Putamen (tissue), 1 donor: Measurements from ENCODE around the gene KIRREL3.
A peak's percentile ranks its signal among the peaks of the same experiment; 100 is the strongest.

Experiments
- DNase-seq: peaks from one replicate; pipeline ENCODE4 v3.0.0-alpha.2; 2016; ENCODE audit warnings: low spot score

The KIRREL3 gene

DNA sequence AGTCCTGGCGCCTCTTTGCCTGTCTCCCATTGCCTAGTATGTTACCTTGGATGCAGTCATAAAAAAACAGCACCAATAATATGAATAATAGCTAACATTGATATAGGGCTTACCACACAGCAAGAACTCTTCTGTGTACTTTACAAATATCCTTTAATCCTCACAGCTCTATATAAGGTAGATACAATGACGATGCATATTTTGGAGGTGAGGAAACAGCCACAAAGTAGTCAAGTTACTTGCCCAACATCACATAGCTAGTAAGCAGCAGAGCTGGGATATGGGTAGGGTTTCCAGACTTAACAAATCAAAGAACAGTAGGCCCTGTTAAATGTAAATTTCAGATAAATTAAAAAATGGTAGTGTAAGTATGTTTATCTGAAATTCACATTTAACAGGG, 516.3 kb downstream of the KIRREL3 start:
- DNase-seq: no peak

DNA sequence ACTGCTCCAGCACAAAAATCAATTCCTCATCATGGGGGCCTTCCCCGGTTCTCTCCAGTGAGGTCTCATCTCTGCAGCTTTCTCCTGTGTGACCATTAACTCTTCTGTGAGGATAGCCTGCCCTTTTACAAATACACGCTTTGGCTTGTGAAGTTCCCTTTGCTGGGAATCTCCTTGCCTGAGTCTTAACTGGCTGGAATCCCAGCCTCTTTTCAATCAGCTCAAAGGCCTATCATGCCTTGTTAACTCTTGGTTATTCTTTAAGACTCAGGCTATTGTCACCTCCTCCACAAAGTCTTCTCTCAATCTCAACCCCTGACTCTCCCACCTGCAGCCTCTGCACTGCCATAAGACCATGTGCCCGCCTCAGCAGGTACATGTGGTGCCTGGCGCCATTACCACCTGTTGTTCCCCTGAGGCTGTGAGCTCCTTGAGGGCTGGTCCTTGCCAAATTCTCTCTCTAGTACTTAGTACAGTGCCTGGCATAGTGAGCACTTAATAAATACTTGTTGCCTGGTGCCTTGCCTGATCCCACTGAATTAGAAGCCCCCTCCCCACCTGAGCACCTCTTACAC, 516.9 kb downstream of the KIRREL3 start:
- no peak for DNase-seq

DNA sequence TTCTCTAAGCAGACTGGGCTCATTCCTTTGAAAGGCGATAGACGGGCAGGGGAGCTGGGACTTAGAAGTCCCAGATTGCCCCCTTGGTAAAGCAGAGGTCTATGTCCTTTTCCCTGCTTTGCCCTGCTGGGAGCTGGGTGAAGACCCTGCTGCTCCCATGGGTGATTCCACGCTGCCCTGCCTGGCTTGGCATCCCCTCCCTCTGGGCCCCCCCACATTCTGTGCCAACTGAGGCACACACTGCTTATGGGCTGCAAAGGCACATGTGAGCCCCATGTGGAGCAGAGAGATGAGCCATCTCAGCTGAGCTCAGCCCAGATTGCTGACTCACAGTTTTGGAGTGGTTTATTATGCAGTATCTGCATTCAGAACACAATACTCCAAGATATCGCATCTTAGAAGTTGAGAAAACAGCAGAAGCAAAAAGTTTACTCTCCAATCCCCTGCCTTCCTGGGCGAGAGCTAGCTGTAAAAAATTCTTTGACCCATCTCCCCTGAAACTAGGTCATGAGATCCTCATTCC, 517.9 kb downstream of the KIRREL3 start:
- DNase-seq: no peak

DNA sequence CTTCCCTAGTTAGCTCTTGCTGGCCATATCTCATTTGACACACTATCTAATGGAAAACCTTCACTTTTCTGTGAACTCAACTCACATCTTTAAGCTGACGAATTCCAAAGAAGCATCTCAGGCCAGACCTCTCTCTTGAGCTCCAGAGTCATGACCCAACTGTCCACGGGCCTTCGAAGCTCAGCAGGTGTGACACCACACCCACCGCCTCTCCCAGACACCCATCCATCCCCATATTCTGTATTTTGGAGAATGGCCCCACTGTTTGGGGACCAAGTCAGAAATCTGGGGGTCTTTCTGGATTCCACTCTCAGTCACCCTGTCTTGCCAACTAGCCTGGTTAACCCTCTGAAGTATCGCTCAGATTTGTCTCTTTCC, 519.3 kb downstream of the KIRREL3 start:
- no peak for DNase-seq

DNA sequence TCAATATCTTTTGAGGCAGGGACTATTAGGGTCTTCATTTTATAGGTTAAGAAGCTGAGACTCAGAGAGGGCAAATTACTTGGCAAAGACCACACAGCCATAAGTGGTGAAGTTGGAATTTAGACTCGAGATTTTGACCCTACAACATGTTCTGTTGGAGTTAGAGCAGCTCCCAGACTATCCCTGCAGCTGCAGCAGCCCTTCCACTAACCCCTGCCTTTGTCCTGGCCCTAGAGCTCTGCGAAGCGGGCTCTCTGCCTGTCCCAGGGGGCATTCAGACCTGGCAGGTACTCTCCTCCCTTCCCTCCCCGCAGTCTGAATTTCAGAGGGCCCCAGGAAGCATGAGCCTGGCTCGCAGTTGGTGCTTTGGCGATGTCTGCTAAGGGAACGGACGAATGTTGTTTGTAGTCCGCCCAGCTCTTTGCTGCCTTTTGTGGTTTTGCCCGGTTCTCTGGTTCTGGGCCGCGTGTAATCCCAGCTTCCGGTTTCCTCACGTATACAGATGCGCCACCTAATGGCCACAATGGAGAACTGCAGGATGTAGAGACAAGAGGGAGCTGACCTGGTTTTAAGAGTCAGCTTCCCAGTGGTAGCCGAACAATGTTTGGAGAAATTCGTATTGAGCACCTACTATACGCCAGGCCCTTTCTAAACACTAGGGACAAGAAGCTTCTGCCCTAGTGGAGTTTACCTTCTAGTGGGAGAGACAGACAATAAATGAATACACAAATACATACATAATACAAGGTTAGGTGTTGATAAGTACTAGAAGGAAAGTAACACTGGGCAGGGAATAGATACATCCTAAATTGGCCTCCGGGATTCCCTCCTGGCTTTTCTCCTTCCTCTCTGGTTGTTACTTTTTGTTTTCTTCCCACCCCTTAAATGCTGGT, 519.9 kb downstream of the KIRREL3 start:
- peak; percentile 85 for DNase-seq

DNA sequence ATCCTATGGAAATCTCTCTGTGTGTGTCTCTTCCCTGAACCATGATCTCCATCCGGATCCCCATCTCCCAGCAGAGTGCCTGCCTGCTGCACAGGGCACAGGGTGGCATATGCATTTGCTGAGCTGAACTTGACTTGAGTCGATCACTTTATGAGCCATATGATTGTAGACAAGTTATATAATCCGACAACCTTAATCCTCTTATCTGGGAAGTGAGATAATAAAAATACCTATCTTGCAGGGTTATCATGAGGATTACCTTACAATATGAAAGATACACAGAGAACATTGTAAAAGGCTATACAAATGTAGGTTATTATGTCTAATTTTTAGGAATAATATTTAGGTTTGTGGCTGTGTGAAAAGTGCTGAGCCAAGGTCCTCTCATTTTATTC, 520.6 kb downstream of the KIRREL3 start:
- no peak for DNase-seq

DNA sequence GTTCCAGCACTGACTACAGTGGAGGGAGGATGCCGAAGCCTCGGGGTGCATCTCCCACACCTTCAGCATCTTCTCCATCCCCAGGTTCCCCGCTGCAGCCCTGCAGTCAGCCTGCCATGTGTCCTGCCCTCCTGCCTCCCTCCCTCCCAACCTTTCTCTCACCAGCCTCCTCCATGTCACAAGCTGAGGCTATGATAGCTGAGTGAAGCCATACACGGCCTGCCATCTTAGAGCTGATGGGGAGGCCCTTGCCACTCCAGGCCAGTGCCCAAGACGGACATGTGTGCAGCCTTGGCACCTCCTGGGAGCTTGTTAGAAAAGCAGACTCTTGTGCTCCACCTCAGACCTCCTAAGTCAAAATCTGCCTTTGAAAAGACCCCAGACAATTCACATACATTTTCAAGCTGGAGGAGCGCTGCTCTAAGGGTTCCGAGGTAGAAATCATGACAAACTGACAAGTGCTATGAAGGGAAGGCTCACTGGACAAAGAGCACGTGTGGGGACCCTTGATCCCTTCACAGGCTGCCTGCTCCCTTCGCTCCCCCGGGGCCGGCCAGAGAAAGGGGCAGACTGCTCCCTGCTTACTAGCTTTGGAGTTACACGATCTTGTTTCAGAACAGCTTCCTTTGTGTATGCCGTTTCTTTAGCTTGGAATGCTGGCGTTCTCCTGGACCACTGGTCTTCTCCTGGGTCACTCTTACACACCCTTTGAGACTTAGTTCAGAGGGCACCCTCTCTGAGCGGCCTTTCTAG, 521.2 kb downstream of the KIRREL3 start:
- no peak for DNase-seq

DNA sequence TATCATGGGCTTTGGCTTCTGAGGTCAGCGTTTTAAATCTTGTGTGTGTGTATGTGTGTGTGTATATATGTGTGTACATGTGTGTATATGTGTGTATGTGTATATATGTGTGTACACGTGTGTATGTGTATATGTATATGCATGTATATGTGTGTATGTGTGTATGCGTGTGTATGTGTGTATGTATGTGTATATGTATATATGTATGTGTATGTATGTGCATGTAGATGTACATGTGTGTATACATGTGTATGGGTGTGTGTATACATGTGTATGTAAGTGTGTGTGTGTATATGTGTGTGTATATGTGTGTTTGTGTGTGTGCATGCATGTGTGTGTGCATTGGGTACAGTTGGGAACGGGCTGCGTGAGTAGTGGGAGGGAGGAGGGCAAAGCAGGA, 522.1 kb downstream of the KIRREL3 start:
- no peak for DNase-seq

DNA sequence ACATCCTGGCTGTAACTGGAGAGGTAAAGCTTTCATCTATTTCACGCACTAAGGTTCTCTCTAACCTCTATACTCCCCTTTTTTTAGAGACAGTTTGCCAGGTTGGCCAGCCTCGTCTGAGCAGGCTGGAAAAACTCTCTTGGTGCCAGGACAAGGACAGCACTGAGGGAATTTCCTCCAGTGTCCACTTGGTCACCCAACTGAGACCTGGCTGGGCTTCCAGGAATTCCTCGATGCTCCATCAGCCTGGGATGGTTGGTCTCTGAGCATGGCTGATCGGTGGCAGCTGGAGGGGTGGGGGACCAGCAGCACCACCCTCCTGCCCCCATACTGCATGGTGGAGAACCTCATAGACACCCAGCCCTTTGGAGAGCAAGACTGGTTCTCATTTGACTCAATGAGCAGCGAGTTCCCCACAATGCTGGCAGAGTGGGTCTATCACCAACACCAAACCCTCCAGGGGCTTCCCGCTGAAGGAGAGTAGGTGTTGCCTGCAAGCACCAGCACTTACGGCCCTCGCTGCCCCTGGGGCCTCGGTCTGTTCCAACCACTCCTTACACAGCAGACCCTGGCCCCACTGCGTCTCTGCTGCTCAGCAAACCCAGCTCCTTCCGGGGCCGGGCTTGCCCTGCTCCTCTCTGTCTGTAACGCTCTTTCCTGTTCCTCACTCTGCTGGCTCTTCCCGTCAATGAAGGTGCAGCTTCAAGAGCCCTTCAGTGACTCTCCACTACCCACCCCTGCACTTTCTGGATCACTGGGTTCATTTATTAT, 522.9 kb downstream of the KIRREL3 start:
- no peak for DNase-seq

DNA sequence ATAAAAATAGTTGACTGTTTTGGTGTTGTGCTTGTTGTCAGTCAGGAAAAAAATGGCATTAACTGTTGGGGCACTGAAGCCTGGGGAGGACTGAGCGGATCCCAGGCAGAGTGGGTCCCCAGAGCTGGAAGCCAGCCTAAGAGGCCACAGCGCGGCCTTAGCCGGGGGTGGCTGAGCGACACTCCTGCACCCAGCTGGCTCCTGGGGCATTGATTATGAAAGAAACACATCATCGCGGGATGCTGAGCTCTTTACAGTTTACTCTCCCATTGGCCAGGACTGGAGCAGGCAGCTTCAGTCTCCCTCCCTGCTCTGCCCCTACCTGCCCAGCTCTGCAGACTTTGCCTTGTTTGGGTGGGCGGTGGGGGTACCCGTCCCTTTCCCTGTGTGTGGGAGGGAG, 523.6 kb downstream of the KIRREL3 start:
- no peak for DNase-seq

DNA sequence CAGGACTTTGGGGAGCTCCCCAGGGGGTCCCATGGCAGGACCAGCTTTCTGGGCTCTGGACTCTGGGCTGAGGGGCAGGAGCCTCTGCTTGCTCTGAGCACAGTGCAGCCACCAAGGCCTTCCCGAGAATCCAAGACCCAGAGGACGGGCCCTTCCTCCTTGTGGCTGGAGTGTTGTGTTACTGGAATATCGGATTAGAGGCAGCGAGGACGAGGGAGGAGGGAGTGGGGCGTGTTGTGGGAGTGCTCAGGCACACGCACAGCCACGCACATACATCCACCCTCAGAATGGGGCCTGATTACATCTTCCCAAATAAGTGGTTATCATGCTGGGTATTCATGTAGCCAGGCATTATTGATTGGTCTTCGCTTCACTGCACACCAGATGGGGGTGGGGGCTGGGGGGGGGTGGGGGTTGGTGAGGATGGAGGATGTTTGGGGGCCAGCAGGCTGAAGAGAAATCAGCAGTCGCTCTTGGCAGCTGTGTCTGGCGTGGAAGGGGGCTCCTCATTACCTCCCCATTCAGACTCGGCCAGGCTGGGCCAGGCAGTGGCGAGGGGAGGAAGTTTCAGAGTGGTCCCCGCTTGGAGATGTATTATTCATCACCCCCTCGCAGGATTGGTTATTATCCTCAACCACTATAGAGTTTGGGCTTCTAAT, 524.2 kb downstream of the KIRREL3 start:
- DNase-seq: no peak

DNA sequence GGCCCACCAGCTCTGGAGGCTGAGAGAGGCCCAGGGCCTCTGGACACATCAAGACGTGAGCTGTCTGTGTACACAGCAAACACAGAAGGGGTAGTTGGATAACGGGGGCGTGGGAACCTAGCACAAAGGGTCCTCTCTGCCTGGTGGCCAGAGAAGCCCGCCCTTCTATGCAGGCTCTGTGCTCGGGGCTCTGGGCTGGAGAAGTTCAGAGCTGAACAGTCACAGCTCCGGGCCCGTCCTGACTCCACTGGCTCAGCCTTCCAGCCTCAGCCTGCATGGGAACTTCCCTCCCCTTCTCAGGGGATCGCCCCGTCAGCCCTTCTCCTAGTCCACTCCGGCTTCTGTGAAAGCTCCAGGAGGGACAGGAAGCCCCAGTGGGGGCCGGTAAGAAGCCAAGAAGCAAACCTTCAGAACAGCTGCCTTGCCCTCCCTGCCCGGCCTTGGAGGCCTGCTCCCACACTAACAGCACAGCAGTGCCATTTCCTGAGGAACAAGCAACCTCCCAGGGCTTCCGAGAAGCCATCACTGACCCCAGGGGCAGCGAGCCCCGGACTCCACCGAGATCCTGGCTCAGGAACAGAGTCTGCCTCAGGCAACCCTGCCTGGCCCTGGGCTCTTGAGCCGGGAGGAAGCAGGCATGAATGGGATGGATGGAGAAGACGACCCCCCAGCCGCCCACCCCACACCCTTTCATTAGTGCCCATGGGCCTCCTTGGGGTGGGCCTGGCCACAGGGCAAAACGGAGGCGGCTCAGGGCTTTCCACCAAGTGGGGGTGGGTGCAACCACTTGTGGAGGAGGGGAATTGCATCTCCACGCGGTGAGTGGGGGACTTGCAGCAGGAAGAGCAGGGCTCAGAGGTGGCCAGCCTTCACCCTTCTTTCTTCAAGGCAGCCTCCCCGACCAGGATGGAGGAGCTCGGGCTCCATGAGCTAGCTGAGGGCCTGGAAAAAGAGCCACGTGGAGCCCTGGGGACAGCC, 525.3 kb downstream of the KIRREL3 start:
- no peak for DNase-seq

DNA sequence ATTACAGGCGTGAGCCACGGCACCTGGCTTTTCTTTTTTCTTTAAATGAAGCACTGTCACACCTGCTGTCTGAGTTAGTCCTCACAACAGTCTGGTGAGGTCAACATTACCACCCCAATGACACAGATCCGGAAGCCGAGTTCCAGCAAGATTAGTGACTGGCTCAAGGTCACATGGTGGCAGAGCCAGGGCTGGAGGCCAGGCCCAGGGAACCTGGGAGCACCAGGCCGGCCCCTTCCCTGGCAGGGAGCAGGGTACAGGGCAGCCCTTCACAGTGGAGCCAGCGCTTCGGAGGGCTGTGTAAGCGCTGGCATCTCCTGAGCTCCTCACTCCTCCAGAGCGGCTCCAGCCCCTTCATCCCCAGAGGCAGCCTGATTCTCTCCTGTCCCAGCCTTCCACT, 526.4 kb downstream of the KIRREL3 start:
- no peak for DNase-seq

DNA sequence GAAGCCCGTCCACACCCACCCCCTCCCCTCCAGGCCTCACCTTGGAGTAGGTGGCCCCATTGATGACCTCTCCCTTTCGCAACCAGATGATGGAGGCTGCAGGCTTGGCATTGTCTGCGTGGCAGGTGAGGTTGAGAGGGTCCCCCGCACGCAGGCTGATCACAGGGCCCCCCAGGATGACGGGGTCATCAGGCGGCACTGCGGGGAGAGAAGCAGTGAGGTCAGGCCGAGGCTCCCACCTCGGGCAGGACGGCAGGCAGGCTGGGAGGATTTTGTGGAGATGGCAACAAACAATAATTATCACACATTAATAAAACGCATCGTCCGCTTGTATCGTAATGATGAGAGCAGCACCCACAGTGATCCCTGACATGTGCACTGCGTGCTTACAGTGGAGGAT, 527.3 kb downstream of the KIRREL3 start:
- no peak for DNase-seq

DNA sequence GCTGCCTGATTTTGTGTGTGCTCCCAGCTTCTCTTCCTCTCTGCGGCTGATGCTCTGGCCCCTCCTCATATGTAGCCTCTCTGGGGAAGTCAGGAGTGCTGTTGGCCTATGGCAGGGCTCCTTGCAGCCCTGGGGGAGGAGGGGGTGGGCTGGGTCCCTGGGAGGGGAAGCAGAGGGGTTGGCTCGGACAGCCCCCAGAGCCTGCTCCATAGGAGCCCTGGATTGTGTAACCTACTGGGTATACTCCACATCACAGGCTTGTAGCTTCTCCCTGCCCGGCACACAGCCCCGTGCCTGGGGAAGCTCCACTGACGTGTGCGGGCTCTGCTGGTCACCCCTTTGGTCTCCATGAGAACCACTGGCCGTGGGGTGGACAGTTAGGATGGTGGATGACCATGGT, 531.3 kb downstream of the KIRREL3 start:
- DNase-seq: no peak

DNA sequence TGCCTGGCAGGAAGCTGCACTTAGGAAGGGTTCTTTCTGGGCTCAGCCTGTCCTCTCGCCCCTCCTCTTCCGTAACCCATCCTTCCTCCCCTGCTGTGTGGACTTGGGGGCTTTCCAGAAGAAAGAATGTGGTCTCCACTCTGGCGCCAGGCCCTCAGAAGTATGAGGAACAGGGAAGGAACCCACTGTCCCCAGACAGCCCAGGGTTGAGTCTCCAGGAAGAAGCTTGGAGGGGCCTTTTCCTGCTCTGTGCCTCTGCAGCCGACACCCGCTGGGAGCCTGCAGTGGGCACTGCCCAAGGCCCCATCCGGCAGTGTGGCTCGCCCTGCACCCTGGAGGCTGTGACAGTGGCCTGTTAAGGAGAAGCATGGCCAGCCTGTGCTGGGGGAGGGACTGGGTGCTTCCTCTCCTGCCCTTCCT, 532.5 kb downstream of the KIRREL3 start:
- DNase-seq: no peak

DNA sequence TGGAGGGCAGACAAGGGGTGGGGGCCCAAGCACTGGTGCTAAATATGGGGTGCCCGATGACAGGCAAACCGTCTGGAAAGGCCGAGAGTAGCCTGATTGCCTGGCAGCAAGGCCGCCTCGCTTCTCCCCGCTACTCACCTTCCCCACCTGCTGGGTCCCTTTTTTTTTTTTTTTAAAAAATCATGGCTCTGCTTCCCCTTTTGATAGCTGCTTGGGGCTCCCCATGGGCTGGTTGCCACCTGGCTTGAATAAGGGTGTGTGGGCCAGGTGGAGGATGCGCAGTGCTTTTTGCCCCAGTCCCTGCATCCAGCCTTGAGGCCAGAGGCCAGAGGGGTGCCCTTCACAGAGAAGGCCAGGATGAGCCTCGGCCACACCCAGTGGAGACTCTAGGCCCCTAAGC, 533.1 kb downstream of the KIRREL3 start:
- DNase-seq: no peak

DNA sequence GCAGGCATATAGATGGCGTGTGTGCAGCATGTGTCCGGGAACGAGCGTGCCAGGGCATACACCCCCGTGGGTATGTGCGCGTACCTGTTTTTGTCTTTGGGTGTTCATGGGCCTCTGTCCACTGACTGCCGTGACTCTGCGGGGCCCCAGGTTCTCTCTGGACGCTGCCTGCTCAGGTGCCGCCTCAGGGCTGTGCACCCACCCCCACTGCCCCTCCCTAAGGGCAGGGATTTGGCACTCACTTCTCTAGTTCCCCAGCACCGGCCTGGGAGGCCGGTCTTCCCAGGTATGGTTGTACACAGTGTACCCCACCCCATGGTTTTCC, 533.6 kb downstream of the KIRREL3 start:
- no peak for DNase-seq

DNA sequence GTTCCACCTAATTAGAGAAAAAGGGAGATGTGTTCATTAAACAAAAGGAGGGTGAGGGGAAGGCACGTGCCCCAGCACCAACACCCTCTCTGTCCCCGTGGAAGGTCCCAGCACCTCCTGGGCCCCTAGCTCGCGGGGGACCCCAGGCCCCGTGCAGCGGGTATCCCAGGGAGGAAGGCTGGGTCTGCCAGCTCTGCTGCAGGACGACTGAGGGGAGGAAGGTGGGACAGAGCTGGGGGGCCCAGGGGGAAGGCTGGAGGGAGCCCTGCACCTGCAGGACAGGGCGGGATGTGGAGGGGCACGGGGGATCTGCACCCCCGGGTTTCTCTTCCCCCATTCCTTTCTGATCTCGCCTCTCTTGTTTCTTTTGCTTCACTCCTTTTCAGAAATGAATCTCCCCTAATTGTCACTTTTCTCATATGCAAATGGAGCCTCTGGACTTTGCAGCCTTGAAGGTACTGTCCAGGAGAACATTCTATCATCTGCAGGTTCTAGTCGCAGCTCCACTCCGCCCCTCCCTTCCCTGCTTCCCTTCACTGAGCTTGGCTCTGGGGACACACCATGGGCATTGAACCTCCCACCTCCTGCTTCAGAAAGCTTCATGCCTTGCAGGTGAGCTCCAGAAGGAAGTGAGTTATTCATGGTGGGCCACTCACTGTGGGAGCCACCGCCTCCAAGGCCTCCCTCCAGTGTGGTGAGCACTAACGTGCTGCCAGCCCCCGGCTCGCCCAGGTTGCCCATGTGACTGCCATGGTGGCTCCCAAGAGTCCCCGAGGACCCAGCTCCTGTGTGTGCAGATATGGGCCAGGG, 534.1 kb downstream of the KIRREL3 start:
- no peak for DNase-seq
